ENCODE results near the gene PRKCE. TPM values are rescaled to one million over a fixed set of nuclear protein-coding genes. Genes with fewer than 3 reads are reported as not detected.

Gene PRKCE
- total and polyA plus RNA-seq, 2 of the 8 experiments (the other 6 are each of a cell fraction or from before 2014, with no cell fraction given): 0.54 to 2.1 TPM

GRCh38 chr2:46071074-46071473 lies 419.6 kb downstream of the PRKCE start:
- Histone ChIP-seq H2BK20ac (ENCODE audit: low read length) (no peak overlapping the region), H3K14ac (ENCODE audit: insufficient read length) (no peak overlapping the region), H3K23me2 (ENCODE audit: low read depth, low read length) (no peaks in the 10 kb centered on the region), H3K4ac (replicated peaks; ENCODE audit: insufficient read length, low read depth, low read length) (no peak overlapping the region), H2AFZ (ENCODE audit: low read length) (no peak overlapping the region), H4K91ac (replicated peaks; ENCODE audit: insufficient read length, low read length) (no peak overlapping the region), H4K8ac (ENCODE audit: extremely low read depth, insufficient read depth, low read length) (no peak overlapping the region), H3K18ac (ENCODE audit: extremely low read depth, low read length) (no peak overlapping the region), H2BK12ac (ENCODE audit: low read depth, low read length) (no peak overlapping the region), H2AK5ac (ENCODE audit: low read depth, low read length) (no peak overlapping the region), H3K27ac (ENCODE audit: low read depth, low read length) (no peak overlapping the region), H3K23ac (ENCODE audit: insufficient read length) (no peak overlapping the region), H3K36me3 (ENCODE audit: control insufficient read depth in 2 of 4, insufficient read depth in 4 of 4, low read length in 3 of 4) (no peaks in the 10 kb centered on the region), H3K79me2 (ENCODE audit: control insufficient read depth in 1 of 2, insufficient read depth in 2 of 2, low read length in 2 of 2) (no peaks in the 10 kb centered on the region), H3K4me3 (ENCODE audit: extremely low read depth in 1 of 4, insufficient read depth in 2 of 4, low read depth in 3 of 4, low read length in 4 of 4) (no peak overlapping the region), H2BK5ac (ENCODE audit: low read depth, low read length) (no peak overlapping the region), H3K27me3 (replicated peaks in 1 of 4; ENCODE audit: control insufficient read depth in 3 of 4, extremely low read depth in 1 of 4, insufficient read depth in 3 of 4, low read length in 3 of 4) (no peaks in the 10 kb centered on the region; a peak in 1 of 7 replicates), H4K5ac (ENCODE audit: insufficient read length, low read depth, low read length) (no peak overlapping the region), H4K20me1 (replicated peaks in 1 of 2; ENCODE audit: control insufficient read depth in 1 of 2, insufficient read depth in 2 of 2, low read length in 2 of 2) (no peaks in the 10 kb centered on the region), H2BK15ac (ENCODE audit: low read length) (no peak overlapping the region), H3K4me2 (ENCODE audit: insufficient read depth in 1 of 2, low read depth in 2 of 2, low read length in 2 of 2) (no peak overlapping the region), H3K4me1 (replicated peaks in 1 of 4; ENCODE audit: control insufficient read depth in 3 of 4, insufficient read depth in 4 of 4, low read length in 3 of 4) (peaks cover 0 to 3% (median 0%) of the 10 kb centered on the region in 4 experiments; a peak in 2 of 7 replicates), H3K79me1 (ENCODE audit: low read depth, low read length) (no peaks in the 10 kb centered on the region), H3K56ac (replicated peaks; ENCODE audit: insufficient read length, low read depth, low read length) (no peak overlapping the region), H3K9ac (replicated peaks in 1 of 4; ENCODE audit: extremely low read depth in 1 of 4, low read depth in 3 of 4, low read length in 3 of 4) (no peak overlapping the region), H3K9me3 (ENCODE audit: insufficient read depth in 2 of 2, low read depth in 1 of 2, low read length in 1 of 2) (no peaks in the 10 kb centered on the region), H2BK120ac (replicated peaks; ENCODE audit: low read depth, low read length) (no peak overlapping the region)
- FAIRE-seq: no peak
- WGBS, 2 experiments (ENCODE audit: extremely low coverage in 1 of 2, insufficient coverage in 1 of 2, insufficient read length in 1 of 2, insufficient replicate concordance in 2 of 2, low coverage in 1 of 2, low lambda C conversion rate in 2 of 2, missing lambda C conversion rate in 1 of 2): 70% methylated on average over 3 of the region's 3 CpGs; no CpG with 5 or more reads in 1 of the 2 experiments
- TF ChIP-seq ZNF274 (IDR thresholded peaks at IDR 0.05; ENCODE audit: borderline replicate concordance, extremely low read depth, low read length): no peak
- no peak for TF ChIP-seq TBP (IDR thresholded peaks at IDR 0.05; ENCODE audit: low read depth, low read length)
- TF ChIP-seq ATF3 (IDR thresholded peaks at IDR 0.05; ENCODE audit: insufficient read depth, low read depth, low read length): no peak
- no peak for TF ChIP-seq RFX5 (IDR thresholded peaks at IDR 0.05; ENCODE audit: borderline replicate concordance, low read depth, low read length)
- no peak for TF ChIP-seq SUZ12 (IDR thresholded peaks at IDR 0.05; ENCODE audit: low read length)
- TF ChIP-seq KDM4A (IDR thresholded peaks at IDR 0.05; ENCODE audit: low read depth, low read length, severe bottlenecking): no peak
- no peak for TF ChIP-seq SRF (IDR thresholded peaks at IDR 0.05; ENCODE audit: low read depth, low read length)
- no peak for TF ChIP-seq JUN (IDR thresholded peaks at IDR 0.05; ENCODE audit: low read depth, low read length)
- no peak for DNase-seq (ENCODE audit: low read depth in 1 of 2, low spot score in 2 of 2)
- ChIA-PET CTCF (ENCODE audit: partially characterized antibody) (interaction anchor here (0.7 to 2.8 kb wide), 9 partner anchors 8 to 364 kb away, joined by 3 to 13 read pairs (median 3); no protein-coding TSS in a partner anchor), POLR2A (ENCODE audit: partially characterized antibody) (interaction anchor here (1.3 kb wide), 1 partner anchor 11 kb away, joined by 3 read pairs; no protein-coding TSS in a partner anchor)
